Gastroesophageal sphincter (tissue), 4 donors: ENCODE data around the gene SPDYE2. TPM values are rescaled to one million over a fixed set of nuclear protein-coding genes. Genes with fewer than 3 reads are reported as not detected.
"Not testable (repeated sequence)": the region's sequence is repeated elsewhere in the genome, so short reads cannot be mapped to it uniquely, and the experiment has no call there.

Experiments used
- ATAC-seq: fragments of 150-250 bp; one replicate; pipeline ENCODE4 v1.9.1; 2016; ENCODE audit warnings: mild to moderate bottlenecking, moderate library complexity
- H3K27ac ChIP-seq, 4 donors: fragments of 200-600 bp; sonication (generic) in 3 of 4; 1 replicate in 3 of 4; 2 replicates in 1 of 4; pipeline ENCODE4 v1.5.1; 2016 to 2019
- H3K27me3 ChIP-seq: fragments of 200-600 bp; sonication (generic); one replicate; pipeline ENCODE4 v1.5.1; 2019
- H3K36me3 ChIP-seq, 2 donors: fragments of 200-600 bp; sonication (generic); one replicate each; pipeline ENCODE4 v1.5.1; 2019; ENCODE audit warnings: control low read depth in 1 of 2
- H3K4me1 ChIP-seq, 3 donors: fragments of 200-600 bp; sonication (generic); 1 replicate in 2 of 3; 2 replicates in 1 of 3; pipeline ENCODE4 v1.5.1; 2016 to 2019; ENCODE audit warnings: control low read depth in 2 of 3
- H3K4me3 ChIP-seq, 2 donors: fragments of 200-600 bp; sonication (generic); one replicate each; pipeline ENCODE4 v1.5.1; 2019; ENCODE audit warnings: mild to moderate bottlenecking in 1 of 2, moderate library complexity in 1 of 2
- H3K9me3 ChIP-seq, 3 donors: fragments of 200-600 bp; sonication (generic); one replicate each; pipeline ENCODE4 v1.5.1; 2017 to 2019; ENCODE audit warnings: control low read depth in 2 of 3
- CTCF ChIP-seq, 4 experiments: fragments of 200-600 bp in 2 of 4; fragments of 450-650 bp in 2 of 4; sonication (generic) in 1 of 4; IDR thresholded peaks; one replicate each; pipeline ENCODE4 v1.5.1; 2017 to 2019; ENCODE audit warnings: antibody characterized with exemption in 4 of 4, mild to moderate bottlenecking in 2 of 4, moderate library complexity in 2 of 4
- POLR2A ChIP-seq, 2 donors: fragments of 450-650 bp; IDR thresholded peaks; one replicate each; pipeline ENCODE4 v1.6.1; 2017; ENCODE audit warnings: antibody characterized with exemption in 2 of 2, mild to moderate bottlenecking in 2 of 2, moderate library complexity in 1 of 2
- POLR2AphosphoS5 ChIP-seq: sonication (generic); formaldehyde crosslinking; IDR thresholded peaks from one replicate; pipeline ENCODE4 v1.6.1; 2017; ENCODE audit warnings: antibody characterized with exemption
- WGBS, 2 donors: methylation state at CpG; one replicate each; pipeline ENCODE4 v1.1.5; 2018; ENCODE audit warnings: low coverage in 1 of 2; 5-methylcytosine and 5-hydroxymethylcytosine counted together
- total RNA-seq, 4 donors: library from RNA; depleted of rRNA; stranded (reverse); fragments of >200 nt; gene quantifications; one replicate each; pipeline ENCODE4 v1.1.0, GENCODE V29; 2016

The SPDYE2 gene
- total RNA-seq, 4 donors from 2014 or later, result not detected

- not testable (repeated sequence) for H3K9me3 ChIP-seq, H3K27me3 ChIP-seq, H3K4me1 ChIP-seq, H3K36me3 ChIP-seq
- ATAC-seq, result peak; percentile 96
- WGBS, 2 donors, result 0% methylated on average over 5 of the region's 64 CpGs; no CpG with 5 or more reads in 1 of the 2 donors
- TF ChIP-seq CTCF (IDR thresholded peaks at IDR 0.05), result peak; percentile 37 to 82 (median 51)
- TF ChIP-seq POLR2A (IDR thresholded peaks at IDR 0.05), result peak in 1 of 2 donors; percentile 50
- TF ChIP-seq POLR2AphosphoS5, result peak; percentile 27
- peak within 1 kb of the TSS; percentile 48 to 86 (median 82) for H3K27ac ChIP-seq
- H3K4me3 ChIP-seq, result peak within 1 kb of the TSS; percentile 64 to 73
These were observed 21.5 kb downstream of the SPDYE2 start, which contains the start of gene POLR2J3 for GRCh38 chr7:102572261-102573239. Gene POLR2J3 (minus strand): TSS chr7:102572583. CDS start chr7:102572521, 62 bp downstream.

GRCh38 chr7:102574607-102575006, 23.6 kb downstream of the SPDYE2 start:
- H3K27ac ChIP-seq, H3K9me3 ChIP-seq, H3K4me3 ChIP-seq, ATAC-seq, H3K4me1 ChIP-seq, H3K27me3 ChIP-seq, H3K36me3 ChIP-seq: not testable (repeated sequence)
- WGBS, 2 donors, result no CpG with 5 or more reads among the region's 6 CpGs

GRCh38 chr7:102576363-102576762, 25.3 kb downstream of the SPDYE2 start:
- H3K27ac ChIP-seq, H3K9me3 ChIP-seq, H3K4me3 ChIP-seq, H3K27me3 ChIP-seq, H3K36me3 ChIP-seq, H3K4me1 ChIP-seq, ATAC-seq: not testable (repeated sequence)
- no CpG with 5 or more reads among the region's 3 CpGs for WGBS, 2 donors

GRCh38 chr7:102577315-102578240, 26.6 kb downstream of the SPDYE2 start:
- not testable (repeated sequence) for H3K4me3 ChIP-seq, H3K27ac ChIP-seq, ATAC-seq, H3K36me3 ChIP-seq, H3K9me3 ChIP-seq, H3K27me3 ChIP-seq, H3K4me1 ChIP-seq
- WGBS, 2 donors, result 69 to 90% methylated on average over 2 to 3 of the region's 7 CpGs

- WGBS, 2 donors, result no CpG with 5 or more reads among the region's 5 CpGs
- not testable (repeated sequence) for ATAC-seq
These were observed 27.5 kb downstream of the SPDYE2 start for GRCh38 chr7:102578486-102578885.

GRCh38 chr7:102581722-102582121, 30.7 kb downstream of the SPDYE2 start:
- no CpG with 5 or more reads among the region's 5 CpGs for WGBS, 2 donors
- H3K4me3 ChIP-seq, H3K4me1 ChIP-seq, H3K36me3 ChIP-seq, H3K27me3 ChIP-seq, H3K27ac ChIP-seq, ATAC-seq, H3K9me3 ChIP-seq: not testable (repeated sequence)

More at GRCh38 chr7:102578486-102578885, 27.5 kb downstream of the SPDYE2 start:
- not testable (repeated sequence) for H3K27ac ChIP-seq, H3K4me3 ChIP-seq, H3K36me3 ChIP-seq, H3K9me3 ChIP-seq, H3K4me1 ChIP-seq, H3K27me3 ChIP-seq

- not testable (repeated sequence) for H3K36me3 ChIP-seq, H3K9me3 ChIP-seq, ATAC-seq, H3K27me3 ChIP-seq, H3K4me3 ChIP-seq, H3K4me1 ChIP-seq, H3K27ac ChIP-seq
- no CpG with 5 or more reads among the region's 5 CpGs for WGBS, 2 donors
These were observed 32.5 kb downstream of the SPDYE2 start for GRCh38 chr7:102583495-102583894.

- peak; percentile 33 for ATAC-seq
- H3K9me3 ChIP-seq, H3K4me3 ChIP-seq, H3K27ac ChIP-seq, H3K36me3 ChIP-seq, H3K4me1 ChIP-seq, H3K27me3 ChIP-seq: not testable (repeated sequence)
- WGBS, 2 donors, result no CpG with 5 or more reads among the region's 9 CpGs
These were observed 38.8 kb downstream of the SPDYE2 start for GRCh38 chr7:102589857-102590256.

GRCh38 chr7:102592477-102593019, 41.5 kb downstream of the SPDYE2 start:
- H3K36me3 ChIP-seq, H3K9me3 ChIP-seq, H3K27ac ChIP-seq, H3K27me3 ChIP-seq, H3K4me1 ChIP-seq: not testable (repeated sequence)
- WGBS, 2 donors, result no CpG with 5 or more reads among the region's 26 CpGs
- peak; percentile 89 for ATAC-seq
- peak overlapping the region in 1 of 2 donors; percentile 14 for H3K4me3 ChIP-seq

- not testable (repeated sequence) for H3K27ac ChIP-seq, H3K4me1 ChIP-seq, H3K27me3 ChIP-seq, H3K36me3 ChIP-seq, H3K9me3 ChIP-seq, H3K4me3 ChIP-seq
- ATAC-seq, result peak; percentile 2
- no CpG with 5 or more reads among the region's 68 CpGs for WGBS, 2 donors
These were observed 42.8 kb downstream of the SPDYE2 start for GRCh38 chr7:102593637-102594334.

GRCh38 chr7:102596036-102596435, 45.0 kb downstream of the SPDYE2 start:
- H3K9me3 ChIP-seq, H3K27me3 ChIP-seq, H3K36me3 ChIP-seq, H3K4me3 ChIP-seq, ATAC-seq, H3K27ac ChIP-seq, H3K4me1 ChIP-seq: not testable (repeated sequence)
- no CpG with 5 or more reads among the region's 10 CpGs for WGBS, 2 donors
